ENCODE results near the gene FRMD4A.
"Not testable (repeated sequence)": the region's sequence is repeated elsewhere in the genome, so short reads cannot be mapped to it uniquely, and the experiment has no call there.

The FRMD4A gene

GRCh38 chr10:13795653-13796555 is 534.8 kb downstream of the FRMD4A start:
- DNase-seq, result no peak

GRCh38 chr10:13794992-13795612 is 535.6 kb downstream of the FRMD4A start:
- peak; percentile 29 for DNase-seq

- no peak for DNase-seq
Observed at GRCh38 chr10:13792006-13792405, 538.7 kb downstream of the FRMD4A start.

GRCh38 chr10:13791483-13791882 is 539.2 kb downstream of the FRMD4A start:
- no peak for DNase-seq

DNA sequence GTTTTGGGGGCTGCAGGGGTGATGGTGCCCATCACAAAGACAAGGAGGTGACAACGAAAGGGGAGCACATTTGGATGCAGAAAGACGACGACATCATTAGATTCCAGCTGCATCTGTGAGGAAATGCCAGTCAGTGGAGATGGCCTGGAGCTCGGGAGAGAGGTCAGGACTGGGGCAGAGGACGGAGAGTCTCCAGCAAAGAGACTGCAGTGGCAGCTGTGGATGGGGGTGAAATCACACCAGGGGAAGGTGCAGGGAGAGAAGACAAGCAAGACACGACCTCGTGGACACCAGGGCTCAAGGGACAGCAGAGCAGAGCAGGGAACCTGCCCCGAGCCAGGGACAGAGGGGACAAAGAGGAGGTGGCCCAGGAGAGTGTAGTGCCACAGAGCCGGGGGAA is 540.5 kb downstream of the FRMD4A start:
- no peak for DNase-seq

- DNase-seq, result no peak
Observed at GRCh38 chr10:13789448-13789829, 541.3 kb downstream of the FRMD4A start.

GRCh38 chr10:13788711-13789447 is 541.8 kb downstream of the FRMD4A start:
- no peak for DNase-seq

GRCh38 chr10:13788320-13788600 is 542.5 kb downstream of the FRMD4A start:
- no peak for DNase-seq

- no peak for DNase-seq
Observed at GRCh38 chr10:13787015-13787421, 543.7 kb downstream of the FRMD4A start.

DNA sequence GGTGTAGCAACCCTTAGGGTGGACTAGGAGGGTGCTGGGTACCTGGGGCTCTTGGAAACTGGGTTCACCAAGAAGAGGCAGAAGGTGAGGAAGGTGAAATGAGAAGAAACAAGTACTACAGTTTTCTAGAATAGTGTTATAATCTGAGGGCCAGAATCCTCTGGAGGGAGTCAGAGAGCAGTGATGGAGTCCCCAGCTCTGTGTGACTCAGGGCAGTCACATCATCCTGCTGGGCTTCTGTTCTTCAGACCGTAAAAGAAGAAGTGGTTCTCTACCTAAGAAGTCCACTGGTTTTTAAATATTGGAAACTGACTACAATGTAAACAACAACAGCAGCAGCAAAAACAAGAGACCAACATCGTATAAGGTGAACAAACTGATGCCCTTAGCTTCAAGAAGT is 546.7 kb downstream of the FRMD4A start:
- no peak for DNase-seq

DNA sequence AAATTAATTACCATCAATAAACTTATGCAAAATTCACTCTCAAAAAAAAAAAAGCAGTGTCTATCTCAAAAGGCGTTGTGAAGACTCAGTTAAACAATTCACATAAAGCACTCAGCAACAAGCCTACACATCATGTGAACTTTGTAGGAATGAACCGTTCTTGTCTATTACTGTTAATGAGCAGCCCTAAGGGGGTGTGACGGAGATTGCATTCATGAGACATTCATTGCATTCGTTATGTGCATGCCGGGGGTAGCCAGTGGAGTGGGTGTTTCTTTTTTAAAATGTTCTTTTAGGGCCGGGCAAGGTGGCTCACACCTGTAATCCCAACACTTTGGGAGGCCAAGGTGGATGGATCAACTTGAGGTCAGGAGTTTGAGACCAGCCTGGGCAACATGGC is 551.0 kb downstream of the FRMD4A start:
- DNase-seq, result no peak

DNA sequence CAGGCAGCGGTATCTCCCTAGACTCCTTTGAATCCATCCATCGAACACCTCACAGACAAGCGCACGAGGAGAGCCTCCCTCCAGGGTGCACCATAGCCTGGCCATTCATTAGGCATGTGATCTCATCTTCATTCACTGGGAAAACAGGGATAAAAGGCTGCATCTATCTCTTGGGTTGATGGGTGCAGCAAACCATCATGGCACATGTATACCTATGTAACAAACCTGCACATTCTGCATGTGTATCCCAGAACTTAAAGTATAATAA is 552.1 kb downstream of the FRMD4A start:
- DNase-seq, result not testable (repeated sequence)

- DNase-seq, result no peak
Observed at GRCh38 chr10:13776861-13777311, 553.8 kb downstream of the FRMD4A start.

DNA sequence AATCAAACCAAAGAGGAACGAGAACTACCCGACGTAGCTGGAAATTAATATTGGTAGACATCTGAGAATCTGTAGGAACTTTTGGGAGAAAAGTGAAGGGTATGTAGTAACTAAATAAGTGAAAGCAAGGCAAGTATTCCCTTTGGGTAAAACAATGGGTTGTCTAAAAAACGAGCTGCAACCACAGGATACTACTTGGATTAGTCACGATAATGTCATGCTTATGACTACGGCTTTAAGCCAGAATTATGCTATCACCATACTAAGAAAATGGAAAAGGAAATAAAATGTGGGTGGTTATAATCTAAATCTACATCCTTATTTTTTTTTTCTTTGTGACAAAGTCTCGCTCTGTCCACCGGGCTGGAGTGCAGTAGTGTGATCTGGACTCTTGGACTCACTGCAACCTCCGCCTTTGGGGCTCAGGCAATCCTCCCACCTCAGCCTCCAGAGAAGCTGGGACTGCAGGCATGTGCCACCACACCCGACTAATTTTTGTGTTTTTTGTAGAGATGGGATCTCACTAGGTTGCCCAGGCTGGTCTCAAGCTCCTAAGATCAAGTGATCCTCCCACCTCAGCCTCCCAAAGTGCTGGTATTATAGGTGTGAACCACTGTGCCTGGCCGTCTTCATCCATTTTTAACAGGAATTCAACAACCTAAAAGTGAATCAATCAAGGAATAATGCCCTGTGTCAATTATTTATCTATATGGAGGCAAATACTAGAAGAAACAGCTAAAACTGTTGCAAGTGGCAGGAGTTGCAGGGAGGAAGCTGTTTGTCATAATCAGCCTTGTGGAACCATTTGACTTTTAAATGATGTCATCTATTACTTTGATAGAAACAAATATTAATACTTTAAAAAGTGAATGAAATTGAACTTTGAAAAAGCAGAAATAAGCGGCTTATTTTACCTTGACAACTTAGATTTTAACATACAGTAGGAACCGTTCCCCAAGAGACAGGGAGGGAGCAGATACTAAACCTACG is 554.6 kb downstream of the FRMD4A start:
- DNase-seq, result no peak

- DNase-seq, result no peak
Observed at GRCh38 chr10:13774303-13774893, 556.3 kb downstream of the FRMD4A start.

DNA sequence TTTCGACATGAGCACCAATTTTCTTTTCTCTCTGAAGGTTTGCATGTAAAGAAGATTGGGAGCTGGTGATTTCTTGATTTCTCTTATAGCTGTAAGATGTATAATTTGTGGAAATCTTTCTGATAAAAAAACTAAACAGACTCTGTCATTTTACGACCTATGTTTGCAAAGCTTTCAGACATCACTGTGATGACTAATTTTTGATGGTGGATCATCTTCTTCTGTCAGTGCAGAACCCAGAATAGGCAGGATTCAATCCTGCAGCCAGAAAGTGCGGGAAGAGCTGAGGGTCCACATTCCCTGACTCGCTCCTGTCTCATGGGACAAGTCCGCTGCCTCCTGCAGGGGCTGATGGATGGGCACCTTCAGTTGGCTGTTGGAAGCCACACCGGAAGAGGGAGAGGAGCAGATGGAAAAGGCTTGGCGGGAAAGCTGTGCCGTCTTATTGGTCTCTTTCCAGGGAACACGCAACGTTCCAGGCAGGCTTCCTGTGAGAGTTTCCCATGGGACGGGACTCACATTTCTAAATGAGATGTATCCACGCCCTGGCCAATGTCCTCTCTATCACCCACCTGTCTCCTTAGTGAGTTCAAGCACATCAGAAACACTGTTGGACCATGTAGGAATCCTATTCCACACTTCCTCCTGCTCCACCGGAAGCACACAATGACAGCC is 557.1 kb downstream of the FRMD4A start:
- no peak for DNase-seq

DNA sequence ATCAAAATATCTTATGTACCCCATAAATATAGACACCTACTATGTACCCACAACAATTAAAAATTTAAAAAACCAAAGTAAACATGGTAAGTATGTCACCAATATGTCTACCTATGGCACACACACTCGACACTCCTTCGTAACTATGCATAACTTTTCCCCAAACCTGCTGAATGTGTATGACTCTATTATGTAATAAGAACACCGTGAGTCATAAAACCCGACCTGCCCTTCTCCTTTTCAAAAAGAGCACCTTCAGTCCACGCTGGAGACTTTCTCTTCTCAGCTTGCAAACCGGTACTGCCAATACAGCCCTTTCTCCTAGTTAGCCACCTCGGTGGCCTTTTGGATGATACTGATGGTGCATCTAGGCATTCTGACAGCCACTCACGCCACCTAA is 557.7 kb downstream of the FRMD4A start:
- DNase-seq, result no peak

GRCh38 chr10:13771992-13772391 is 558.7 kb downstream of the FRMD4A start:
- DNase-seq, result no peak

DNA sequence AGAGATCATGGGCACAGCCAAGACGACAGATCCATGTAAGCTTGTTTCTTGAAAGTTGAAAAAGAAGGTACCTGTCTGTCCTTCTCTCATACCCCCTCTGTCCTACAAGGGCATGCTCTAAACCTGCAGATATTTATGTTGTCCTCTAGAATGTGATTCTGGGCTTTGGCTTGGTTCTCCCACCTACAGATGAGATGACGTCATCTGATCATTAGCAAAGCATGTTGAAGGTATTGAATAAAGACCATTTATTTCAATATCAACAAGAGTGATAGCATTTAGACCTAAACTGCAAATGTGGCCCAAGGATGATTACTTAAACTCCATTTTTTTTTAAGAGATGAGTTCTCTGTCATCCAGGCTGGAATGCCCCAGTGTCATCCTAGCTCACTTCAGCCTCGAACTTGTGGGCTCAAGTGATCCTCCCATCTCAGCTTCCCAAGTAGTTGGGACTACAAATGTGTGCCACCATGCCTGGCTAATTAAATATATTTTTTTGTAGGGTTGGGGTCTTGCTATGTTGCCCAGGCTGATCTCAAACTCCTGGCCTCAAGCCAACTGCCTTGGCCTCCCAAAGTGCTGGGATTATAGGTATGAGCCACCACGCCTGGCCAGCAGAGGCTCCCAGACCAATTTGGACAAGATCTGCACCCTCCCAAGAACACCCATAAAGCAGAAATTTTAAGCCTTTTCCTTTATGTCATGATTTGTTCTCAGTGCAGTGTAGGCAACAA is 559.8 kb downstream of the FRMD4A start:
- no peak for DNase-seq

GRCh38 chr10:13769946-13770345 is 560.8 kb downstream of the FRMD4A start:
- DNase-seq, result no peak

GRCh38 chr10:13767676-13768178 is 563.0 kb downstream of the FRMD4A start:
- no peak for DNase-seq

Measured in SHP77 treated with DMSO at 0.1 percent for 48 hours (cell line).